ENCODE results near the gene ATIC. TPM values are rescaled to one million over a fixed set of nuclear protein-coding genes. Genes with fewer than 3 reads are reported as not detected.

The ATIC gene
- total and polyA plus RNA-seq, 2 donors from 2014 or later: 75.9 to 101 TPM

GRCh38 chr2:215315301-215315700 lies 3.4 kb downstream of the ATIC start:
- Histone ChIP-seq H3K27me3 (ENCODE audit: control insufficient read depth, insufficient read depth, low read length) (no peaks in the 10 kb centered on the region), H3K9ac (ENCODE audit: low read length in 3 of 3) (no peak overlapping the region), H3K27ac (ENCODE audit: low read depth in 2 of 2, low read length in 2 of 2) (no peak overlapping the region), H3K36me3 (ENCODE audit: control insufficient read depth in 2 of 3, insufficient read depth in 3 of 3, low read length in 3 of 3) (peaks cover 0 to 9% (median 4%) of the 10 kb centered on the region in 3 donors), H3K4me1 (ENCODE audit: control insufficient read depth in 2 of 3, insufficient read depth in 2 of 3, low read depth in 1 of 3, low read length in 3 of 3) (peaks cover 0 to 6% (median 5%) of the 10 kb centered on the region in 3 donors), H3K4me3 (ENCODE audit: low read length in 3 of 3) (no peak overlapping the region), H3K9me3 (ENCODE audit: control insufficient read depth in 2 of 3, insufficient read depth in 1 of 3, low read length in 3 of 3) (no peaks in the 10 kb centered on the region)
- no peak for FAIRE-seq
- intact Hi-C loops (cut with DNase I): no loop called here
- TF ChIP-seq, protein P1, sequence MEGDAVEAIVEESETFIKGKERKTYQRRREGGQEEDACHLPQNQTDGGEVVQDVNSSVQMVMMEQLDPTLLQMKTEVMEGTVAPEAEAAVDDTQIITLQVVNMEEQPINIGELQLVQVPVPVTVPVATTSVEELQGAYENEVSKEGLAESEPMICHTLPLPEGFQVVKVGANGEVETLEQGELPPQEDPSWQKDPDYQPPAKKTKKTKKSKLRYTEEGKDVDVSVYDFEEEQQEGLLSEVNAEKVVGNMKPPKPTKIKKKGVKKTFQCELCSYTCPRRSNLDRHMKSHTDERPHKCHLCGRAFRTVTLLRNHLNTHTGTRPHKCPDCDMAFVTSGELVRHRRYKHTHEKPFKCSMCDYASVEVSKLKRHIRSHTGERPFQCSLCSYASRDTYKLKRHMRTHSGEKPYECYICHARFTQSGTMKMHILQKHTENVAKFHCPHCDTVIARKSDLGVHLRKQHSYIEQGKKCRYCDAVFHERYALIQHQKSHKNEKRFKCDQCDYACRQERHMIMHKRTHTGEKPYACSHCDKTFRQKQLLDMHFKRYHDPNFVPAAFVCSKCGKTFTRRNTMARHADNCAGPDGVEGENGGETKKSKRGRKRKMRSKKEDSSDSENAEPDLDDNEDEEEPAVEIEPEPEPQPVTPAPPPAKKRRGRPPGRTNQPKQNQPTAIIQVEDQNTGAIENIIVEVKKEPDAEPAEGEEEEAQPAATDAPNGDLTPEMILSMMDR (IDR thresholded peaks at IDR 0.05; ENCODE audit: borderline replicate concordance, extremely low read depth, insufficient read depth): no peak
- DNase-seq: no peak

GRCh38 chr2:215316336-215316735 lies 4.5 kb downstream of the ATIC start:
- peaks cover 2 to 14% (median 4%) of the 10 kb centered on the region in 3 donors for H3K36me3 ChIP-seq (ENCODE audit: control insufficient read depth in 2 of 3, insufficient read depth in 3 of 3, low read length in 3 of 3)
- no peak overlapping the region for H3K9ac ChIP-seq (ENCODE audit: low read length in 3 of 3)
- intact Hi-C loops (cut with DNase I): no loop called here
- no peak overlapping the region for H3K27ac ChIP-seq (ENCODE audit: low read depth in 2 of 2, low read length in 2 of 2)
- H3K4me1 ChIP-seq (ENCODE audit: control insufficient read depth in 2 of 3, insufficient read depth in 2 of 3, low read depth in 1 of 3, low read length in 3 of 3): peaks cover 0 to 6% (median 5%) of the 10 kb centered on the region in 3 donors
- TF ChIP-seq, protein P1 (IDR thresholded peaks at IDR 0.05; ENCODE audit: borderline replicate concordance, extremely low read depth, insufficient read depth): no peak
- no peaks in the 10 kb centered on the region for H3K27me3 ChIP-seq (ENCODE audit: control insufficient read depth, insufficient read depth, low read length)
- FAIRE-seq (no peak), DNase-seq (no peak)
- no peaks in the 10 kb centered on the region for H3K9me3 ChIP-seq (ENCODE audit: control insufficient read depth in 2 of 3, insufficient read depth in 1 of 3, low read length in 3 of 3)
- no peak overlapping the region for H3K4me3 ChIP-seq (ENCODE audit: low read length in 3 of 3)

- Histone ChIP-seq H3K4me3 (ENCODE audit: low read length in 3 of 3) (no peak overlapping the region), H3K27me3 (ENCODE audit: control insufficient read depth, insufficient read depth, low read length) (no peaks in the 10 kb centered on the region)
- intact Hi-C loops (cut with DNase I): no loop called here
These were observed 7.6 kb downstream of the ATIC start for GRCh38 chr2:215319500-215319899.

More at GRCh38 chr2:215319500-215319899, 7.6 kb downstream of the ATIC start:
- TF ChIP-seq, protein P1 (IDR thresholded peaks at IDR 0.05; ENCODE audit: borderline replicate concordance, extremely low read depth, insufficient read depth): no peak
- H3K4me1 ChIP-seq (ENCODE audit: control insufficient read depth in 2 of 3, insufficient read depth in 2 of 3, low read depth in 1 of 3, low read length in 3 of 3): no peaks in the 10 kb centered on the region
- H3K9me3 ChIP-seq (ENCODE audit: control insufficient read depth in 2 of 3, insufficient read depth in 1 of 3, low read length in 3 of 3): no peaks in the 10 kb centered on the region
- H3K27ac ChIP-seq (ENCODE audit: low read depth in 2 of 2, low read length in 2 of 2): no peak overlapping the region
- no peak for DNase-seq
- peaks cover 3 to 14% (median 4%) of the 10 kb centered on the region in 3 donors for H3K36me3 ChIP-seq (ENCODE audit: control insufficient read depth in 2 of 3, insufficient read depth in 3 of 3, low read length in 3 of 3)
- FAIRE-seq: no peak
- no peak overlapping the region for H3K9ac ChIP-seq (ENCODE audit: low read length in 3 of 3)

Data from kidney (tissue), 14 donors.